ENCODE measurements around the gene MAGEB18. TPM values are rescaled to one million over a fixed set of nuclear protein-coding genes. Genes with fewer than 3 reads are reported as not detected.

The MAGEB18 gene
- total RNA-seq, 4 donors from 2014 or later: not detected

- Histone ChIP-seq H3K36me3 (no peaks in the 10 kb centered on the region), H3K4me1 (no peaks in the 10 kb centered on the region), H3K9me3 (no peaks in the 10 kb centered on the region), H3K27me3 (no peaks in the 10 kb centered on the region), H3K27ac (no peak within 1 kb of the TSS), H3K4me3 (no peak within 1 kb of the TSS)
- no peak for TF ChIP-seq EP300 (IDR thresholded peaks at IDR 0.05)
- no peak for TF ChIP-seq POLR2A (IDR thresholded peaks at IDR 0.05)
- TF ChIP-seq, protein P1, sequence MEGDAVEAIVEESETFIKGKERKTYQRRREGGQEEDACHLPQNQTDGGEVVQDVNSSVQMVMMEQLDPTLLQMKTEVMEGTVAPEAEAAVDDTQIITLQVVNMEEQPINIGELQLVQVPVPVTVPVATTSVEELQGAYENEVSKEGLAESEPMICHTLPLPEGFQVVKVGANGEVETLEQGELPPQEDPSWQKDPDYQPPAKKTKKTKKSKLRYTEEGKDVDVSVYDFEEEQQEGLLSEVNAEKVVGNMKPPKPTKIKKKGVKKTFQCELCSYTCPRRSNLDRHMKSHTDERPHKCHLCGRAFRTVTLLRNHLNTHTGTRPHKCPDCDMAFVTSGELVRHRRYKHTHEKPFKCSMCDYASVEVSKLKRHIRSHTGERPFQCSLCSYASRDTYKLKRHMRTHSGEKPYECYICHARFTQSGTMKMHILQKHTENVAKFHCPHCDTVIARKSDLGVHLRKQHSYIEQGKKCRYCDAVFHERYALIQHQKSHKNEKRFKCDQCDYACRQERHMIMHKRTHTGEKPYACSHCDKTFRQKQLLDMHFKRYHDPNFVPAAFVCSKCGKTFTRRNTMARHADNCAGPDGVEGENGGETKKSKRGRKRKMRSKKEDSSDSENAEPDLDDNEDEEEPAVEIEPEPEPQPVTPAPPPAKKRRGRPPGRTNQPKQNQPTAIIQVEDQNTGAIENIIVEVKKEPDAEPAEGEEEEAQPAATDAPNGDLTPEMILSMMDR (IDR thresholded peaks at IDR 0.05): no peak
- TF ChIP-seq POLR2AphosphoS5 (IDR thresholded peaks at IDR 0.05): no peak
- no peak for ATAC-seq
- 60% methylated on average over 1 of the region's 10 CpGs; no CpG with 5 or more reads in 1 of the 2 donors for WGBS, 2 donors (ENCODE audit: low coverage in 1 of 2)
Measured at GRCh38 chrX:26160301-26160700, 22.2 kb downstream of the MAGEB18 start, which contains the start of gene MAGEB6B. MAGEB6B (plus strand) TSS chrX:26160601; CDS start chrX:26160601, 0 bp downstream.

Other genes starting within 250 kb of the MAGEB18 start
- gene MAGEB6B, start 22.3 kb downstream of the MAGEB18 start, total RNA-seq: not detected
- gene MAGEB6, start 54.1 kb downstream of the MAGEB18 start, total RNA-seq: not detected
- gene MAGEB5, start 77.8 kb downstream of the MAGEB18 start, total RNA-seq: not detected

All from gastroesophageal sphincter (tissue), 4 donors.